Retinal pigment epithelial cell (primary cell): ENCODE results near the gene GNAT3.
A peak's percentile ranks its signal among the peaks of the same experiment; 100 is the strongest.

Experiments used
- DNase-seq: peaks from one replicate; pipeline ENCODE4 v3.0.0-alpha.2; 2010; ENCODE audit warnings: low read depth
- H3K4me3 ChIP-seq: 2 replicates; pipeline ENCODE4 v1.5.1; 2011; ENCODE audit warnings: mild to moderate bottlenecking, low read length, control low read depth, moderate library complexity
- TF ChIP-seq, protein P1 (sequence below): conservative IDR thresholded peaks from 2 replicates; pipeline ENCODE4 v1.5.1; 2011; ENCODE audit warnings: low read depth, low read length, control low read depth, inconsistent platforms

The GNAT3 gene

DNA sequence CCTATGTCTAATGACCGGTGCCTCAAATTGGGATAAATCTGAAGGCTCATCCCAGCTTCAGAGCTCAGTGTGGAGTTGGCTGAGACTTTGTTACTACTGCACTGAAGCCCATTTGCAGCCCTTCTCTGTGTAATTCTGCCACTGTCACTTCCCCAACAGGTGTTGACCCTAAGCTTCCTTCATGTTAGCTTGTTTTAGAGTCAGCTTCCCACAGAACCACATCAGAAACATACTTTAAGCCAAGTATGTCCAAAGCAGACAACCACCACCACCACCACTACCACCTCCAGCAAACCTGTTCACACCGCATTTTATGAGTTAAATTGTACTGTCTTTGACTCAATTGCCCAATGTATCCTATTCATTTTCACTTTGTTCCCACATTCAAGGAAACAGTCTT, 25.2 kb upstream of the GNAT3 start:
- DNase-seq: no peak

DNA sequence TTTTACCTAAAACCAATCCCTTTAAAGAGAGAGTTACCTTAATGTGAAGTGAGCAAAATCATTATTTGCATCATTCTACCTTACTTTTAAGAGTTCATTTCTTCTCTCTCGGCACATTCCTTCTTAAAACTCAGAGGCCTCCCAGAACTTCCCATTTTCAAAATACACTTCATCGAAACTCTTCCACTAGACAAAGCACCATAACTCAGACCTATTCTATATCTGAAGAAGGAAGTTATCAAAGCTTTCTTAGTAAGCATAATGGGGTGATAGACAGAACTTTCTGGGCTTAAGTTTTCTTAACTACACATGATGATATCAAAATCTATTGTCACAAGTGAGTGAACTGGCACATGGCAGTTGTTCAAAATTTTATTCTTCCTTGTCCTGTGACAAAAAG, 24.6 kb upstream of the GNAT3 start:
- H3K4me3 ChIP-seq: no peak overlapping the region
- TF ChIP-seq, protein P1, sequence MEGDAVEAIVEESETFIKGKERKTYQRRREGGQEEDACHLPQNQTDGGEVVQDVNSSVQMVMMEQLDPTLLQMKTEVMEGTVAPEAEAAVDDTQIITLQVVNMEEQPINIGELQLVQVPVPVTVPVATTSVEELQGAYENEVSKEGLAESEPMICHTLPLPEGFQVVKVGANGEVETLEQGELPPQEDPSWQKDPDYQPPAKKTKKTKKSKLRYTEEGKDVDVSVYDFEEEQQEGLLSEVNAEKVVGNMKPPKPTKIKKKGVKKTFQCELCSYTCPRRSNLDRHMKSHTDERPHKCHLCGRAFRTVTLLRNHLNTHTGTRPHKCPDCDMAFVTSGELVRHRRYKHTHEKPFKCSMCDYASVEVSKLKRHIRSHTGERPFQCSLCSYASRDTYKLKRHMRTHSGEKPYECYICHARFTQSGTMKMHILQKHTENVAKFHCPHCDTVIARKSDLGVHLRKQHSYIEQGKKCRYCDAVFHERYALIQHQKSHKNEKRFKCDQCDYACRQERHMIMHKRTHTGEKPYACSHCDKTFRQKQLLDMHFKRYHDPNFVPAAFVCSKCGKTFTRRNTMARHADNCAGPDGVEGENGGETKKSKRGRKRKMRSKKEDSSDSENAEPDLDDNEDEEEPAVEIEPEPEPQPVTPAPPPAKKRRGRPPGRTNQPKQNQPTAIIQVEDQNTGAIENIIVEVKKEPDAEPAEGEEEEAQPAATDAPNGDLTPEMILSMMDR: no peak
- no peak for DNase-seq

More for the DNA sequence above, 25.2 kb upstream of the GNAT3 start:
- TF ChIP-seq, protein P1: no peak
- H3K4me3 ChIP-seq: no peak overlapping the region

DNA sequence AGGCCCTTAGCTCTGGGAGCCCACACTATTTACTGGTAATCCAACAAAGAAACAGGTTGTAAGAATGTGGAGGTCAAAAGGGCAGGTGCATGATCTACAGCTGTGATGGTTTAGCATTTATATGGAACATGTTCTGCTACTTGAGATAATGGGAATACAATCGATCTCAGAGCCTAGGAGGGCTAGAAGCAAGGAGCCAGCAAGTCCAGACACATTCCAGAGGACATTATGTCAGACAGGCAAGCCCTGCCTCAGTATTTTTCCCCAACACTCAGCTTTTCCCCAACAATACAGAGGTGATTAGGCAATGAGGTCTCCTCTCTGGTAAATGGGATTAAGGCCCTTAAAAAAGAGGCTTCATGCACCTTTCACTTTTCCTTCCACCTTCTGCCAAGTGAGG, 21.4 kb upstream of the GNAT3 start:
- DNase-seq: peak; percentile 33
- TF ChIP-seq, protein P1: no peak
- no peak overlapping the region for H3K4me3 ChIP-seq

DNA sequence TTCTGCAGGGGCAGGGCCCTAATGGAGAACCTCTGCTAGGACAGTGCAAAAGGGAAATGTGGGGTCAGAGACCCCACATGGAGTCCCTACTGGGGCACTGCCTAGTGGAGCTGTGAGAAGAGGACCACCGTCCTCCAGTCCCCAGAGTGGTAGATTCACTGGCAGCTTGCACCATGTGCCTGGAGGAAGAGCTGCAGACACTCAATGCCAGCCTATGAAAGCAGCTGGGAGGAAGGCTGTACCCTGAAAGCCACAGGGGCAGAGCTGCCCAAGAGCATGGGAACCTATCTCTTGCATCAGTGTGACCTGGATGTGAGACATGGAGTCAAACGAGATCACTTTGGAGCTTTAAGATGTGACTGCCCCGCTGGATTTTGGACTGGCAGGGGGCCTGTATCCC, 20.3 kb upstream of the GNAT3 start:
- TF ChIP-seq, protein P1: no peak
- no peak overlapping the region for H3K4me3 ChIP-seq
- no peak for DNase-seq

DNA sequence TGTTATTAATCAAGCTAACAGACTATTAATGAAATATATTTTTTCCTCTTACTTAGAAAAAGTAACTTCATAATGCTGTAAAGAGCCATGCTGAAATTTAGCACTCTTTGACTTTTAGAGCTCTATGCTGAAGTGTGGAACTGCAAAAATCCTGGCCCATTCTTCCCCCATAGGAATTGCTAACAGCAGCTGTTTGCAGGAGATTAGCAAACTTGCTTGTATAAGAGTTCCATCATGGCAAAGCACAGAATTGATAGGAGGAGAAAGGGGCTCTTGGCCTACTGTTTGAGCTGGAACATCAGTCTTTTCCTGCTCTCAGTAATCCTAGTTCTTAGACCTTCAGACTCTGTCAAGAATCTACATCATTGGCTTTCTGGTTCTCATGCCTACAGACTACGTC, 18.3 kb upstream of the GNAT3 start:
- DNase-seq: no peak
- TF ChIP-seq, protein P1: no peak
- H3K4me3 ChIP-seq: no peak overlapping the region

DNA sequence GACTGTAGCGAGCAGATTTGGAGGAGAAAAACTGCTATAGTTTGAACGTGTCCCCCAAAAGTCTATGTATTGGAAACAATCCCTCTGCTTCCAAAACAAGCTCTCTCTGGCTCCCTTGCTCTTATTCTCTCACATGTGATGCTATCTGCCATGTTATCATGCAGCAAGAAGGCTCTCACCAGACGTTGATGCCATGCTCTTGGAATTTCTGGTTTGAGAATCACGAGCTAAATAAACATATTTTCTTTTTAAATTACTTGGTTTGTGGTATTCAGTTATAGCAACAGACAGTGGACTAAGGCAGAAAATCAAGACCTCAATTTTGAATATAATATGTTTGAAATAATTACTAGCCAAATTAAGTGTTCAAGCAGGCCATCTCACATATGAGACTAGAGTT, 17.5 kb upstream of the GNAT3 start:
- no peak for DNase-seq

DNA sequence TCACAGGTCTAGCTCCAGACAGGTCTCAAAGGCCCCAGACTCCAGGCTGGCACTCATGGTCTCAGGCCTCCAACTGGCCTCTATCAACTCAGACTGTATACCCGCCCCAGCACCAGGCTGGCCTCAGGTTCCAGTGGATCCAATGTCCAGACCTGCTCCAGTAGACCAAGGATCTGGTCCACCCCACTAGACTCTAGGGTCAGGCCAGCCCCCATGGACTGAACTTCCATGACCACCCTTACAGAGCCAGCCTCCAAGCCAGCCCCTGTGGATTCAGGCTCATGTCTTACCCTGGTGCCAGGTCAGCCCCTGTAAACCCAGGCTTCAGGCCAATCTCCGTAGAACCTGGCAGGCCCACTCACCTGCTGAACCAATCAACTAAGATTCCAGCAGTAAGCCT, 16.8 kb upstream of the GNAT3 start:
- TF ChIP-seq, protein P1: no peak
- no peak for DNase-seq
- H3K4me3 ChIP-seq: no peak overlapping the region

More for the DNA sequence above, 17.5 kb upstream of the GNAT3 start:
- TF ChIP-seq, protein P1: no peak
- H3K4me3 ChIP-seq: no peak overlapping the region
